Middle frontal gyrus (tissue), 1 donor: ENCODE data around the gene TAOK3.
"Not testable (repeated sequence)": the region's sequence is repeated elsewhere in the genome, so short reads cannot be mapped to it uniquely, and the experiment has no call there.

Source experiments
- DNase-seq: peaks from one replicate; pipeline ENCODE4 v3.0.0-alpha.2; 2015; ENCODE audit warnings: low spot score; ENCODE audit errors: extremely low spot score

The TAOK3 gene

DNA sequence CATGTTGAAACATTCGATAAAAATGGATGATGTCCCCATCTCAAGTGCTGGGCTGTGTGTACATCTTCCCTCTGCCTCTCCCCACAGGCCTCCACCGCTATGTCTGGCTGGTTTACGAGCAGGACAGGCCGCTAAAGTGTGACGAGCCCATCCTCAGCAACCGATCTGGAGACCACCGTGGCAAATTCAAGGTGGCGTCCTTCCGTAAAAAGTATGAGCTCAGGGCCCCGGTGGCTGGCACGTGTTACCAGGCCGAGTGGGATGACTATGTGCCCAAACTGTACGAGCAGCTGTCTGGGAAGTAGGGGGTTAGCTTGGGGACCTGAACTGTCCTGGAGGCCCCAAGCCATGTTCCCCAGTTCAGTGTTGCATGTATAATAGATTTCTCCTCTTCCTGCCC lies 228.2 kb downstream of the TAOK3 start:
- no peak for DNase-seq

DNA sequence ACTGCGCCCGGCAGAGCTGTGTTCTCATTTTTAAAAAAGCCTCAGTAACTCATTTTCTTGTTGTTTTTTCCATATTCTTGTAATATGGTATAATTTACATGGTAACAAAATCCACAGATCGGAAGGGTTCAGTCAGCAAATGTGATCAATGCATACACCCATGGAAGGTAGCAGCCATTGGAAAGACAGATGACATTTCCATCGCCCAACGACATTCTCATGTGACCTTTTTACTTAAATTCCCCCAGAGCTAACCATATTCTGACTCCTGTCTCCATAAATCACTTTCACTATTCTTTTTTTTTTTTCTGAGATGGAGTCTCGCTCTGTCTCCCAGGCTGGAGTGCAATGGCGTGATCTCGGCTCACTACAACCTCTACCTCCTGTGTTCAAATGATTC lies 231.9 kb downstream of the TAOK3 start:
- DNase-seq = no peak

DNA sequence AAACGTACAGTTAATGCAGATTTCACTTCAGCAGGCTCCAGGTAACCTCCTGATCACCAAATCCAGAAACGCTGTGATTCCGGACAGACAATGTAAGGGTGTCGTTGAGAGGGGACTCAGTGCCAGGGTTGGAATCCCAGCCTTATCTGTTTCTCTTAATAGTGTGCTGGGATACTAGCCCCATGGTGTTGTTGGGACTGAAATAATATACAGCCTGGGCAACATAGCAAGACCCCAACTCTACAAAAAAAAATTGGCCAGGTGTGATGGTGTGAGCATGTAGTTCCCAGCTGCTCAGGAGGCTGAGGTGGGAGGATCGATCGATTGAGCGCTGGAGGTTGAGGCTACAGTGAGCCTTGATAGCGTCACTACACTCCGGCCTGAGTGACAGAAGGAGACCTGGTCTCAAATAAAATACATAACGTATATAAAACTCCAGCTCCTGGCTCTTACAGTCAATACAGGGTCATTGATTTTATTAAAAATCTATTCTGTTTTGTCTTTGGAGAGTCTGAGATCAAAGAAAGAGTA lies 235.5 kb downstream of the TAOK3 start:
- no peak for DNase-seq

DNA sequence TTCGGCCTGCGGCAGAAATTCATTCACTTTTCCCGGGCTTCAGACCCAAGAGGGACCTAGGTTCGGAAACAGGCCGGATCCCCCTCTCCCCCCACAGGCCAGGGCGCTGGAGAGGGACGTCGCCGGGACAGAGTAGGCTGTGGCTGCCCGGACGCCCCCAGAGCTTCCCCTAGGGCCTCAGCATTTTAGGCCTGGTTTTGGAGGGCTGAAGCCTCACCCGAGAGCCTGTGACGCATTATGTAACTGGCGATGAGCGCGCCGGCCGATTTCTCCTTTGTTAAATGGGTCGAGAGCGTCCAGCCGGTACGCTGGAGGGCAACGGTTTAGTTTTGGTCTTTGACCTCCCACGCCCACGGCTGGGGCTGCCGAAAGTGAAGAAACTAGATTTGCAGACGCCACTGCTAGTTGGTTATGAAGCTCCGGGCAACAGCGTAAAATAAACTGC lies 236.1 kb downstream of the TAOK3 start:
- DNase-seq = no peak

DNA sequence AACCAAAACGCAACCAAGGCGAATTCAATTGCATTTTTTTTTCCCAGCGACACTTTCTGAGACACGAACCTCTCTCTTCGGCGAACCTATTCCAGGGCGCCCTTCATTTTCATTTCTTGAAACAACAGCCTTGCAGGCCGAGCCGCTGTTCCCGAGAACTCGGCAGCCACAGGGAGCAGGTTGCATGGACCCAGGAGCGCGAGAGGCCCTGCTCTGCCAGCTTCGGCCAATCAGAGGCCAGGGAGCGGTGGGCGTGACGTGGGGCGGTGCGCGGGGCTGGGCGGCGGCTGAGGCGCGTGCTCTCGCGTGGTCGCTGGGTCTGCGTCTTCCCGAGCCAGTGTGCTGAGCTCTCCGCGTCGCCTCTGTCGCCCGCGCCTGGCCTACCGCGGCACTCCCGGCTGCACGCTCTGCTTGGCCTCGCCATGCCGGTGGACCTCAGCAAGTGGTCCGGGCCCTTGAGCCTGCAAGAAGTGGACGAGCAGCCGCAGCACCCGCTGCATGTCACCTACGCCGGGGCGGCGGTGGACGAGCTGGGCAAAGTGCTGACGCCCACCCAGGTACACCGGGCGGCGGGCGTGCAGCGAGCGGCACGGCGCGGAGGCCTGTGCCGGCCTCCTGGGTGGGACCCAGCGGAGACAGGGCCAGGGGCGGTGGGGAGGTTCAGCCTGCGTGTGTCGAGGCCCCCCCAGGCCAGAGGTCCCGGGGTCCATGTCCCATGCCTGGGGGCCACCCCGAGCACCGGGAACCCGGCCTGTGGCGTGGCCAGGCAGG lies 236.7 kb downstream of the TAOK3 start, which contains the start of gene PEBP1:
Gene PEBP1, plus strand, starts transcription at position 337 of the 771 bp plus-strand sequence. Its CDS starts 86 bp downstream, at position 423.
- DNase-seq = peak; percentile 95

DNA sequence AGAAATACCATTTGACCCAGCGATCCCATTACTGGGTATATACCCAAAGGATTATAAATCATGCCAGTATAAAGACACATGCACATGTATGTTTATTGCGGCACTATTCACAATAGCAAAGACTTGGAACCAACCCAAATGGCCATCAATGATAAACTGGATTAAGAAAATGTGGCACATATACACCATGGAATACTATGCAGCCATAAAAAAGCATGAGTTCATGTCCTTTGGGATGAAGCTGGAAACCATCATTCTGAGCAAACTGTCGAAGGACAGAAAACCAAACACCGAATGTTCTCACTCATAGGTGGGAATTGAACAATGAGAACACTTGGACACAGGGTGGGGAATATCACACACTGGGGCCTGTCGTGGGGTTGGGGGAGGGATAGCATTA lies 243.3 kb downstream of the TAOK3 start:
- not testable (repeated sequence) for DNase-seq

DNA sequence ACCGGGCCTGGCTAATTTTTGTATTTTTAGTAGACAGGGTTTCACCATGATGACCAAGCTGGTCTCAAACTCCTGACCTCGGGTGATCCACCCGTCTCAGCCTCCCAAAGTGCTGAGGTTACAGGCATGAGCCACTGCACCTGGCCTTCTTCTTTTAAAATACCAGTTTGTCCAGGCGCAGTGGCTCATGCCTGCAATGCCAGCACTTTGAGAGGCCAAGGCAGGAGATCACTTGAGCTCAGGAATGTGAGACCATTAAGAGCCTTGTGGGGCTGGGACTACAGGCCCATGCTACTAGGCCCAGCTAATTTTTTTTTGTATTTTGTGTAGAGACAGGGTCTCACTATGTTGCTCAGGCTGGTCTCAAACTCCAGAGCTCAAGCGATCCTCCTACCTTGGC lies 244.8 kb downstream of the TAOK3 start:
- DNase-seq = no peak

DNA sequence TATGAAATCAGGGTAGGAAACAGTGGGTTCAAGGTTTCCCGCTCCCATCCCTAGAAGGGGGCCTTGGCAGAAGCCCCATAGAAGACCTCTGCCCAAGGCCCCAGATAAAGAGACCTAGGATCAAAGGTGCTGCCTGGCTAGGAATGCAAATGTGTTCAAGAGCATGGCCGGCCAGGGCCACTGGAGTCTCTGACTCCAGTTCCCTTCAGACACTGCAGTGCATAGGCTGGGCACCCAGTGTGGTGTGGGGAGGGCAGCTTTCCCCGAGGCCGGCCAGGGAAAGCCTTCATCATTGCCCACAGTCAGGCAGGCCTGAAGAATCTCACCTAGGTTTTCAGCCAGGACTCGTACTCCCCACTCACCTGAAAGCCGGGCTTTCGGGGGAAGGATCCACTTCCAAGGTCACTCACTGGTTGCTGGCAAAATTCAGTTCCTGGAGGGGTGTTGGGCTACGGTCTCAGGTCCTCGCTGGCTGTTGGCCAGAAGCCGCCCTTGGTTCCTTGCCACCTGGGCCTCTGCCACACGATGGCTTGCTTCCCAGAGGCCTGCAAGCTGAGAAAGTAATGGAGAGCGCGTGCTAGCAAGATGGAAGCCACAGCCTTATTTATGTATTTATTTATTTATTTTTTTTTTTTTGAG lies 246.5 kb downstream of the TAOK3 start:
- DNase-seq = no peak

DNA sequence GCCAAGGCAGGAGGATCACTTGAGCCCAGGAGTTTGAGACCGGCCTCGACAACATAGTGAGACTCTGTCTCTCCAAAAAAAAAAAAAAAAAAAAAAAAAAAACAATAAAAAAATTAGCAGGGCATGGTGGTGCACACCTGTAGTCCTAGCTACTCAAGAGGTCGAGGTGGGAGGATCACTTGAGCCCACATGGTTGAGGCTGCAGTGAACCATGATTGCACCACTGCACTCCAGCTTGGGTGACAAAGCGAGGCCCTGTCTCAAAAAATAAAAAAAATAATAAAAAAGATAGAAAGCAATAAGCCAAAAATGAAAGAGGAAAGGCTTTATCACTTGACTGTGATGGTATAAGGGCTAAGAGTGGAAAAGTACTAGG lies 247.0 kb downstream of the TAOK3 start:
- DNase-seq = no peak

DNA sequence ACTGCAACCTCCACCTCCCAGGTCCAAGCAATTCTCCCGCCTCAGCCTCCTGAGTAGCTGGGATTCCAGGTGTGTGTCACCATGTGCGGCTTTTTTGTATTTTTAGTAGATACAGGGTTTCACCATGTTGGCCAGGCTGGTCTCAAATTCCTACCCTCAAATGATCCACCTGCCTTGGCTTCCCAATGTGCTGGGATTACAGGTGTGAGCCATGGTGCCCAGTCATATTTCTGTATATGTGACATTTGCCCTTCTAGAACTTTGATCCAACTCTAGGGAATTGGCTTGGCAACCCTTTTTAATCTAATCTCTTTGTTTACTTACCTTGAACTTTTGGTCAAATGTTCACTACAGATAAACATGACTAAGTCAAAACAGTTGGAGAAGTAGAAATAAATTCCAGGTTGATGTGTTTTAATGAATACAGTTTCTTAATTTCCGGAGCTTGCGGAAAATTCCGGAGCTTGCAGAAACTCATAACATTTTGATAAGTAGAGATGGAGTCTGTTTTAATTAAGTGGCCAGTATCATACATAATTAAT lies 248.3 kb downstream of the TAOK3 start:
- no peak for DNase-seq

DNA sequence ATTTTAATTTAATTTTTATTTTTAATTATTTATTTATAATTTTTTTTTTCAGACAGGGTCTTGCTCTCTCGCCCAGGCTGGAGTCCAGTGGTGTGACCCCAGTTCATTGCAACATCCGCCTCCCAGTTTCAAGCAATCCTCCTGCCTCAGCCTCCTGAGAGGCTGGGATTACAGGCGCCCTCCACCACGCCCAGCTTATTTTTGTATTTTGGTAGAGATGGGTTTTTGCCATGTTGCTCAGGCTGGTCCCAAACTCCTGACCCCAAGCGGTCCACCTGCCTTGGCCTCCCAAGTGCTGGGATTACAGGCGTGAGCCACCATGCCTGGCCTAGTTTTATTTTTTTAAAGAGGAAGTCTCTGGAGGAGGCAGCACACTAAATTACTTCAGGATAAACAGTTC lies 250.4 kb downstream of the TAOK3 start:
- no peak for DNase-seq

DNA sequence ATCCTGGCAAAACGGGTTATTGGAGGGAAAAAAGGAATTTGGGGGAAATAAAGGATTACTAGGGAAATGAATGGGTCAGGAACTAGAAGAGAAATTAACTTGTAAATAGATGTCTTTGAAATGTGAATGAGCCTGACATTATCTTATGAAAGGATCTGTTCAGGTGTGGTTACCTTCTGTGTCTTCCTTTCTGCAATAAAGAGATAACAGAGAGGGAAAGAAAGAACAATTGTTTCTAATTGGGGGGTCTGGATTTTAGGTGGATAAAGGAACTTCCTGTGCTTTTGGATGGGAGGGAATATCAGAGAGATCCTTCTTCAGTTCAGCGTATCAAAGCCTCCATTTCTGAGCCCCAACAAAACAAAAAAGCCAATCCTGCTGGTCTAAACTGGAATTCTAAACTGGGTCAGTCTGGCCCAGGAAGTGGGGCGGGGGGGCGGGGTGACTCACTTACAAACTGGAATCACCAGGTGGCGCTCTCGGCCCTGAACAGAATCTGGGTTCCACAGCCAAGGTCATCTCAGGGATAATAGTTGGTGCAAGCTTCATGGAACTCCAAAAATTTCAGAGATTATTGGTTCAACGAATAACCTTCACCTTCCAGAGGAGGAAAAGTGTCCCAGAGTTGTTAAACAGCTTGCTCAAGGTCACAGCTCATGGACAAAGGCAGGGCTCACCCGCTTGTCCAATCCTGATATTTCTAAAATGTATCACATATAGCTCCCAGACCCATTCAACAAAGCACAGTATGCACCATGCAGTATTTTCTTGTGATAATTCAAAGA lies 251.9 kb downstream of the TAOK3 start:
- DNase-seq = no peak

DNA sequence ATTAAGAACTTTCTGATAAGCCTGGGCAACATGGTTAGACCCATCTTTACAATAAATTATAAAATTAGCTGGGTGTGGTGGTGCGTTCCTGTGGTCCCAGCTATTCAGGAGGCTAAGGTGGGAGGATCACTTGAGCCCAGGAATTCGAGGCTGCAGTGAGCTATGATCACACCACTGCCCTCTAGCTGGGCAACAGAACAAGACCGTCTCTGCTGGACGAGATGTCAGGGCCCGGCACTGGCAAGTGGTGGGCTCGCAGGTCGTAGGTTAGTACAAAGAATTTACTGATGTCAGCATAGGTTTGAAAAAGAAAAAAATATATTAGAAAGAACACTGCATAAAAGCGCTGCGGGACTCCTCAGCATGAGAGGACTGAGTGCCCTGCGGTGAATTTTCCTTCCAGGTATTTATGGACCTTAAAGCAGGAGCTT lies 253.2 kb downstream of the TAOK3 start:
- no peak for DNase-seq

DNA sequence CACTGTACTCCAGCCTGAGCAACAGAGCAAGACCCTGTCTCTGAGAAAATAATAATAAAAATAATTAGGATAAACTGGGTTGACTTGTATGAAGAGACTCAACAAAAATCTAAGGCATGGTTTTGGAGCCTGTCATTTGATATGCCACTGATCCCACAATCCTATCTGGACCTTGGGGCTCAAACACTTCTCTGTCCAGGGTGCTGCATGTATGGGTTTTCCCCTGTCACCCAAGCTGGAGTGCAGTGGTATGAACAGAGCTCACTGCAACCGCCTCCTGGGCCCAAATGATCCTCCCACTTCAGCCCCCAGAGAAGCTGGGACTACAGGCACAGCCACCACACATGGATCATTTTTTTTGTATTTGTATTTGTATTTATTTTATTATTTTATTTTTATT lies 263.6 kb downstream of the TAOK3 start:
- no peak for DNase-seq

DNA sequence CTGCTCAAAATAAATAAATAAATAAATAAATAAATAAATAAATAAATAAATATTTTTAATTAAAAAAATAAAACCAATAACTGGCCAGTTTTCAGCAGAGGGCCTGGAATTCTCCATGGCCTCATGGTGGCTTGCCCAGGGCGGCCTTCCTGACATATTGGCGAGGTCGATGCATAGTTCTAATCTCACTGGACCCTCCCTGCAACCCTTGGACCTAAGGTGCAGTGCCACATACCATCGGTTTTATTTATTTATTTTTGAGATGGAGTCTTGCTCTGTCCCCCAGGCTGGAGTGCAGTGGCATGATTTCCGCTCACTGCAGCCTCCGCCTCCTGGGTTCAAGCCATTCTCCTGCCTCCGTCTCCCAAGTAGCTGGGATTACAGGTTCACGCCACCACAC lies 265.0 kb downstream of the TAOK3 start:
- no peak for DNase-seq

DNA sequence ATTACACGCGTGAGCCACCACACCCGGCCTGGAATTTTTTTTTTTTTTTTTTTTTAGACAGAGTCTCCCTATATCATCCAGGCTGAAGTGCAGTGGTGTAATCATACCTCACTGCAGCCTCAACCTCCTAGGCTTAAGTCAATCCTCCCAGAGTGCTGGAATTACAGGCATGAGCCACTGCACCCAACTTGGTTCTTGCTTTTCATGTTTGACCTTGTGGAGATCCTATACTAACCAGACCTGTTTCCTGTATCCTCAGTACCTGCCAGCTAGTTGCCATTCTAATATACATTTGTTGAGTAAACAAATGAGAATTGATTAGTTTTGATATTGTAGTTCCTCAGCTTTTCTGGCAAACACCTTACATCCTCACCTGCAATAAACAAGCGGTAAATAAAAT lies 265.7 kb downstream of the TAOK3 start:
- DNase-seq = no peak

DNA sequence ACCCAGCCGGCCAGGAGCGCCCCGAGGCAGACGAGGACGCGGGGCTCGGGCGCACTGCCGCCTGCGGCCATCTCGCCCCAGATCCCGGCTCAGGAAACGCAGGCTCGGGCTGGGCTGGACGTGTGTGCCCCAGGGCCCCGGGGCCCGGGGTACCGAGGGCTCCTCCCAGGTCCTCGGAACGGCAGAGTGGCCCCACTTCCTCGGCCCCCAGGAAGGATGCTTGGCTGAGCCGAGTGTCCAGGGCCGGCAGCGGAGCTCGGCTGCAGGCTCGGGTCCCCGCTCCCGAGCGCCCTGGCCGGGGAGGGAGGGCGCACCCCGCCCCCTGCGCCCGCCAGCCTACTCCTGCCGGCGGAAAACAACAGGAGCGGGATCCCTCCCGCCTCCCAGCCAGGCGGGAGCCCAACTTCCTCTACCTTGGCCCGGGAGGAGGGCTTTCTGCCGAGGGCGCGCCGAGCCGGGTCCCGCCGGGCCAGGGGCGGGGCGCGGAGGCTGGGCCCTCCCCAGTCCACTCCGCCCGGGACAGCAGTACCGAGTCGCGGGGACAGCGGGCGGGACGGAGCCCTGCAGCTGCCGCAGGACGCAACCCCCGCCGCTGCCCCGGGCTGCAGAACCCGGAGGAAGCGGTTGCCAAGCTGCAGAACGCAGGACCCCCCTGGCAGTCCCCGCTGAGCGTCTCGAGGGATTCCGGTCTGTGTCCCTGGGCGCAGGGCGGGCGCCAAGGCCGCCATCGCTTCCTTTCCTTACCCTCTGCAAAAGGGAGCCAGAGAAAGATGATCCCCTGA lies 268.9 kb downstream of the TAOK3 start, which contains the start of gene VSIG10:
Gene VSIG10, minus strand, starts transcription at position 411 of the 782 bp plus-strand sequence. Its CDS starts 340 bp downstream, at position 71.
- no peak for DNase-seq

DNA sequence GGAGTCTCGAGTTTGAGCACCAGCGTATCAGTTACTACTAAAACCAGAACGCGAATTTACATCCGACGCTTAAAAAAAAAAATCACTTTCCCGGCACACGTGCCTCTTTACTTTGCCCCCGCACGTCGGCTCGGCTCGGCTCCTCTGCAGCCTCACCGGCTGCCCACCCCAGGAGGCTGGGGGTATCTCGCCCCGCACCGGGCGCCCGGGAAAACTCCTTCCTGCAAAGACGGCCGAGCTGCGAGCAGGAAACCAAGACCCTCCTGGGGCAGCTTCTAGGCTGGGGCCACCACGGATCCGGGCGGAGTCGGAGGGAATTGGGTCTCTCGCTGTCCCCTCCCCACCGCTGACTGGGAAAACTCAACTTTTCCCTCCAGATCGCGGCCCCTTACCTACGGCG lies 269.5 kb downstream of the TAOK3 start:
- no peak for DNase-seq

DNA sequence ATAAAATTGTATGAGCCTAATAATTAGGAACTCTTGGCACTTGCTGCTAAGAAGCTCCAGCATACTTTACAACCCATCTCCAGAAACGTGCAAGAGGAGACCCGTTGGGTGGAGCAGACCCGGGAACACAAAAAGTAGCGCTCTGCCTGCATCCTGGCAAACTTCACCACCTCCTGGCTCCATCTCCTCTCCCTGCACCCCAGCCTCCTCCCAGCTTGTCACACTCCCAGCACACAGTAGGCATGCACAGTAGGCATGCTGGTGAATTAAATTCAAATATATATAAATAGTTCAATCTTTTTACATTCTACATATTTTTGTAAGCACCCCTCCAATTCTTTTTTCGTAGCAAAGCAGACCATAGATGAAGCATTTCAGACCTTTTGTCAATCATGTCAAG lies 270.1 kb downstream of the TAOK3 start:
- DNase-seq = no peak

DNA sequence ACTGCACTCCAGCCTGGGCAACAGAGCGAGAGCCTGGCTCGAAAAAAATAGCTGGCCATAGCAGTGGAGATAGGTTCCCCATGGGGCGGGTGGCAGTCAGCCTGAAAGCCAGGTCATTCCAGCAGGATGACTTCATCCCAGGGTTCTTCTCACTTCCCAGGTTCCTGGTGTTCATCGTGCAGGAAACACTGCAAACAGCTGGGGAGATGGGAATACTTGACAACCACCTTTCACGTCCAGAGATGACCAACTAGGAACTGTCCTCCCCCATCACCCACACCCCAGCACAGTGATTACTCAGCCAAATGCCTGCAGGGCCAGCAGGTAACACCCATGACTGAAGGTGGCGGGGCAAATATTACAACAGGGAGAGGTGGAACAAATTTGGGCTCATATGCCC lies 270.6 kb downstream of the TAOK3 start:
- DNase-seq = no peak

DNA sequence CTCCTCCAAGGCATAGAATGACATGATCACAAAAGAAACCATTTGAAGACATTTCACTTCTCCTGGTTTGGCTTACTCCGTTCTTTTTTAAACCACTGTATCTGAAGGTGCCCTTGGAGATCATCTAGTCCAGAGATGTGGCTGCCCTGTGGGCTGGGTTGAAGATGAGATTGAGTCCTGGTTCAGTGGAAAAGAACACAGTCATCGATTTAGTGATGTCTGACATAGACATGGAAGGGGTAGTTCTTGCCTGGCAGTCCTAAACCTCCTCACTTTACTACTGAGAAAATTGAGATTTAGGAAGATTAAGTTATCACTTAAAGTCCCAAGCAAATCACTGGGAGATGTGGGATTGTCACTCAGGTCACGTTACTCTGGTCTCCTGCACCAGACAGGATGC lies 271.7 kb downstream of the TAOK3 start:
- DNase-seq = no peak
